ENCODE measurements around the gene MSH5.

The MSH5 gene

GRCh38 chr6:31729979-31730630 is 9.7 kb upstream of the MSH5 start:
- Histone ChIP-seq H3K27ac (peak overlapping the region; percentile 86 to 99), H3K4me3 (peak overlapping the region; percentile 91)
- TF ChIP-seq CTCF (IDR thresholded peaks at IDR 0.05), result no peak
- peak; percentile 95 for DNase-seq (ENCODE audit: low spot score)

DNA sequence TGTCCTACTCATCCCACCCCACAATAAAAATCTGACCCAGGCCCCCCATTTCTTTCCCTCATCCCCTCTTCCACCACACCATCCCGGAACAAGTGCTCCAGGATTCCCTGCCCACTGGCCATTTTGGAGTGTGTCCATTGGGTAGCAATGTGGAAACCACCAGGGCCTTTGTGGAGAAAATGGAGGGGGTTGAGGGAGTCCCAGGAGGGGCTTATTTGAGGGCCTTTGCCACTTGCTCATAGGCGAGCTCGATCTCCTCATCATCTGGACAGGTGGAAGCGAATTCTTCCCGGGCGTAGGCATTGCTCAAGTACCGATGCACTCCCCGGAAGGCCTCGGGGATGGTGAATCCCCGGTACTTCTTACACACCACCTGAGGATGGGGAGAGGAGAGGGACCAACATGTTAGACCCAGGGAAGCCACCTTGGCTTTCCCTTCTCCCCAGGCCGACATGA is 9.1 kb upstream of the MSH5 start:
- Histone ChIP-seq H3K4me3 (peak overlapping the region; percentile 91), H3K27ac (peak overlapping the region; percentile 86 to 99)
- TF ChIP-seq CTCF (IDR thresholded peaks at IDR 0.05), result no peak
- DNase-seq (ENCODE audit: low spot score), result no peak

- H3K4me3 ChIP-seq, result no peak overlapping the region
- no peak for DNase-seq (ENCODE audit: low spot score)
- no peak for TF ChIP-seq CTCF (IDR thresholded peaks at IDR 0.05)
- peak overlapping the region in 1 of 2 donors; percentile 4 for H3K27ac ChIP-seq
Measured at GRCh38 chr6:31732029-31732428, 7.8 kb upstream of the MSH5 start.

DNA sequence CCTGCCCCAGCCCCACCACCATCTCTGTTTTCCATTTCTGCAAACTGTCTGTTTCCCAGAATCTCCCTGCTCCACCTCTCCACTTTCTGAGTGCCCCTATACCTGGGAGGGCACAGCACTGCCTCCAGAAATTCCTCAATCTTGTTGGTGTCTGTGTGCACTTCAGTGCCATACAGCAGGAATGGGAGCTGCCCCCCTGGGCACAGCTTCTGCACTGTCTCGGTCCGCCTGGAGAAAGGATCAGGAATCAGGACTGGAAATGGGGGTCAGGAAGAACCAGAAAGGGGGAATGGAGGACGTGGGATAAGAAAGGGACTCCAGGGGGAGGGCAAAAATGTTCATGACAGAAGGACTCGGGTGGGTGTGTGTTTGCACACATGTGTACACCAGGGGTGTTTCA is 6.1 kb upstream of the MSH5 start:
- no peak for TF ChIP-seq CTCF (IDR thresholded peaks at IDR 0.05)
- no peak for DNase-seq (ENCODE audit: low spot score)
- peak overlapping the region; percentile 94 to 96 for H3K27ac ChIP-seq
- peak overlapping the region; percentile 76 for H3K4me3 ChIP-seq

DNA sequence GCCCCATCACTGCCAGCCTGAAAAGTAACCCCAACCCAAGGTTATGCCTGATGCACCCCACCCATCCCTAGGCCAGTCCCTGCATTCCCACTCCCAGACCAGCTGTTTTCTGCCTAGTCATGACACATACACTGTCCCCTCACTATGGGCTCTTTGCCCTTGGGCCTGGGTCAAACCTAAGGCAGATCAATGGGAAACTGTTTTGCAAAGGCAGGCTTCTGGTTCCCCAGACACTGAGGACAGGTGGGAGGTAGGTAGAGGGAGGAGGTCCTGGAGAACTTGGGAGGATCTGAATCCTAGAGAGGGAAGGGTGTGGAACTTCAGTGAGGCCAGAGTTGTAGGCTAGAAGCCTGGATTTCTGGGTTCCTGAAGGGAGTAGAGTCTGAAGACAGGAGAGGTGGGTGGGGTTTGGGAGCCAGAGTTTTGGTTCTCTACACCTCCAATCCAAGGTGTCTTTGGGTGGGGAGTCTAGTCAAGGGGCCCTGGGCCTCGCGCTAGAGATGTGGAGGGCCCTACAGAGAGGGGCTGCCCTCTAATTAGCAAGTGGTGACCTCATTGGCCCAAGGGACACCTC is 5.5 kb upstream of the MSH5 start:
- H3K27ac ChIP-seq, result peak overlapping the region; percentile 94 to 96
- TF ChIP-seq CTCF (IDR thresholded peaks at IDR 0.05), result no peak

GRCh38 chr6:31734821-31735406 is 4.9 kb upstream of the MSH5 start:
- DNase-seq (ENCODE audit: low spot score), result no peak
- no peak for TF ChIP-seq CTCF (IDR thresholded peaks at IDR 0.05)
- H3K4me3 ChIP-seq, result peak overlapping the region; percentile 76
- peak overlapping the region; percentile 94 to 96 for H3K27ac ChIP-seq

More for the DNA sequence above, 5.5 kb upstream of the MSH5 start:
- H3K4me3 ChIP-seq, result peak overlapping the region; percentile 76
- no peak for DNase-seq (ENCODE audit: low spot score)
